GM21786 (cell line): ENCODE results near the gene STRA8.
A peak's percentile ranks its signal among the peaks of the same experiment; 100 is the strongest.
"Not testable (repeated sequence)": the region's sequence is repeated elsewhere in the genome, so short reads cannot be mapped to it uniquely, and the experiment has no call there.

Experiments
- ATAC-seq: cut with Tn5 transposase; IDR thresholded peaks from one replicate; pipeline ENCODE4 v1.9.1; 2021; ENCODE audit not compliant: unreplicated experiment

The STRA8 gene

GRCh38 chr7:135204876-135205275 is 28.8 kb upstream of the STRA8 start:
- ATAC-seq = no peak

- no peak for ATAC-seq
These were observed 27.8 kb upstream of the STRA8 start for GRCh38 chr7:135205850-135206249.

DNA sequence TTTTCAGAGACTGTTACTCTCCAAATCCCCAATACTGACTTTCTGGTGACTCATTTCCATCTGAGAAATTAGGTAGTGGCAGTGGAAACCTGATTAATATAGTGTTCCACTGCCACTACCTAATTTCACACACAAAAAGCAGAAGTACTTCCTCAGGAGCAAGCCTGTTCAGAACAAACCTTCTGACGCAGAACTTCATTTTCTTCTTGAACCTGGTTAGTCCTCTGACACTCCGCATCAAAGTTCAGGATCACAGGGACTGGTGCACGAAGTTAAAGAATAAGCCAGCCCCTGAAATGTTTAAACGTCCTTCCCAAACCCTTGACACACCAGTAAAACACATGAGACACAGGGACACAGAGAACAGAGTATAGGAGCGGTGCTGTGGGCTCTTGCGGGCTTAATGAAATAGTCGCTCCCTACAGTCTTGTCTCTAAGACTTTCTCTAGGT is 26.7 kb upstream of the STRA8 start:
- ATAC-seq = peak; percentile 35

GRCh38 chr7:135207406-135208101 is 26.1 kb upstream of the STRA8 start:
- peak; percentile 20 for ATAC-seq

DNA sequence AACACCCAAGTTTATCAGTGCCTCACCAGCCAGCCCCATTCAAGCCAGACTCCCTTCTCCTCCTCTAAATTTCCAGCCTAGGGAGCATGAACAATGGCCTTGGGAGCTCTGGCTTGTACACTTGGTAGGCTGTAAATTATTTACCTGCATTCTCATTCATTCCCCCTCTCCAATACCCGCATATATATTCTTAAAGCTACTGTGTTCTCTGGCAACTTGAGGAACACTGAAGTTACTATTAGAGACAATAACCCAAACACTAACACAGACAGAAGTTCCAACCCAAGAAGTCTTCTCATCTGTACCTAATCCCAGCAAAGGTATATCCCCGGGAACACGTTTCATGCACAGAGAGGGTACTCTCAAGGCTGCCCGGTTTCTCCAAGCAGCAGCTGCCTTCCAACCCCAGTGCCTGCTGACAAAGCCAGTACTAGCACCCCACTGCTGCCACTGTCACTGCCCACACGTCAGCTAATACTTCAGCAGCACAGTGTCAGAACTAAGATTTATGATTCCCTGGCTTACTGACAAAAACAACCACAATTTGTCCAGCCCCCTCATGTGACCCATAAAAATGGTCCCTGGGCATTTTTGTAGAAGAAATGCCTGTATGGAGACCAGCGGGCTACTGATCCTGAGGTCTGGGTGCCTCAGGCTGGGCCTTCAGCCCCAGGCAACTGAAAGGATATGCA is 25.4 kb upstream of the STRA8 start:
- no peak for ATAC-seq

GRCh38 chr7:135209225-135209834 is 24.3 kb upstream of the STRA8 start:
- ATAC-seq = no peak

GRCh38 chr7:135210888-135211178 is 22.8 kb upstream of the STRA8 start:
- ATAC-seq = peak; percentile 1

DNA sequence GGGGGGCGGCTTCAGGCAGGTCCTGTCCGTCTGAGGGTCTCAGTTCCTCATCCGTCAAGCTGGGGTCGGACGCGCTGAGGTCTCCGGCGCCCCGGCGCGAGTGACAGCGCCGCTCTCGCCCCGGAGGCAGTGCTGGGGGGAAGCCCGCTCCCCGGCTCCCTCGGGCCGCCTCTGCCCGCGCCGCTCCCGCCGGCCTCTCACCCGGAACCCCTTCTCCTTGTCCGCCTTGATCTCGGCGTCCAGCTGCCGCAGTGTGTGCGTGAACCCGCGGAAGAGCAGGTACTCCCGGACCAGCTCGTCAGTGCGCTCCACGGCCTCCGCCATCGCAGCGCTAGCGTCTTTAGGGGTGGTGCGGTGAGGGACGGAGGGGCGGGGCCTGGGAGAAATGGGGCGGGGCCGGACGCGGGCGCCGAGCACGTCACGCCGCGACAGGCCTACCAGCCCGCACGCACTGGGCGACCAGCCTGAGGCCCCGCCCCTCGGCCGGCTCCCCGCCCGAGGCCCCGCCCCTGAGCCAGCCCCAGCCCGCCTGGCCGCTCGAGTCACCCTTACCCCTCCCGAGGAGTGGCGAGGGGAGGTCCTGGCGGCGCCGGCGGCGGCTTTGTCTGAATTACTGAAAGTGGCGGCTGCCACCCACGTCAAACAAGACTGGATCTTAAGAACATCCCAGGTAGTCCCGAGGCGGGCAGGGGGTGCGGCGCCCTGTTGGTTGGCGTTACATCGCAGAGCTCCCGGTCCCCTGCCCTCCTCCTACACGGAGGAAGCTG is 22.3 kb upstream of the STRA8 start, which contains the start of gene WDR91:
Gene WDR91 (minus strand): TSS at position 348 of the 767 bp plus-strand sequence. CDS start 24 bp downstream, at position 324.
- peak; percentile 70 for ATAC-seq

- ATAC-seq = not testable (repeated sequence)
These were observed 21.5 kb upstream of the STRA8 start for GRCh38 chr7:135211946-135212685.

DNA sequence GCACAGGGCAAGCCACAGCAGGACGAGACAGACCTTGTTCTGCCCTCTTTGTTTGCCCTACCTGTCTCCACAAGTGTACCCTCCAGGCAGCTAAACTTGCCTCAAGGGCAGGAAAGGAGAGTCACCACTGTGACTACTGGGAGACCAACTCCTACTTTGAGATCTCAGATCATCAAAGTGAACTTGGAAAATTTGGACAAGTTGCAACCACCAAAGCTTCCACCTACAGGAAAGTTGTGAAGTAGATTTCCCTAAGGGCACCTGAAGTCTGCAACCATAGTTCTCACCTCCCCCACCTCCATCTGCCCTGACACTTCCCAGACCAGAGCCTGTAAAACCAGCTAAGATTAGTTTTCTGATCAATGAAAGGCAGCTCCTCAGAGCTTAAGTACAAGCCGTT is 19.8 kb upstream of the STRA8 start:
- no peak for ATAC-seq

DNA sequence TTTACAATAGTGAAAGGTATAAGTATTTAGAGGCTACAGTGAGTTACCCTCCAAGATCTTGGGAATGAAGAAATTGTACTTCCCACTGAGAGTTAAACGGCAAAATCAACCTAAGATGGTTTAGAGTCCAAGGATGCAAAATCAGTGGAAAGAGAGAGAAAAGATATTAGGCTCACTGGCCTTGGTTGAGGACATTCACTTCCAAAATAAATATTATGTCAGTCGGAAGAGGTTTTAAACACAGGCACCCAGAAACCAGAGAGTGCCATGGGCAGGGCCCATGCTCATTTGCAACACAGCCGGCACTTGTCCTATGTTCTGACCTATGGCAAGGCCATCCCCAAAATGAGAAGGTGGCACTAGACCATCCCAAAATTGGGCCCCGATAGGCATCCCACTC is 18.5 kb upstream of the STRA8 start:
- no peak for ATAC-seq

DNA sequence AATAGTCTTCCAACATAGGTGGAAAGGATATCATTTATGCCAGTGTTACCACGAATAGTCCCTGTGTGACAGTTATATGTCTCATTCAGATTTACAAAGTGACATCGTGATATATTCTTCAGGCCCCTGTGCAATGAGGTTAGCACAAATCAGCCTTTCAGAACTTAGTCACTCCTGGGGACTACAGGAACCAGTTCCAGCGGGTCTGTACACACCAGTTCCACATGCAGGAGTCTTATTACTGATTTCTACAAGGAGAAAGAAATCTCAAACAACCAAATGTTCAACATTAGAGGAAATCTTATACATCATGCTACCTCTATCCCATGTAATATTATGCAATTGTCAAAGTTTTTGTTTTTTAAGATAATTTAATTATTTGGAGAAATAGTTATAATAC is 17.9 kb upstream of the STRA8 start:
- no peak for ATAC-seq

DNA sequence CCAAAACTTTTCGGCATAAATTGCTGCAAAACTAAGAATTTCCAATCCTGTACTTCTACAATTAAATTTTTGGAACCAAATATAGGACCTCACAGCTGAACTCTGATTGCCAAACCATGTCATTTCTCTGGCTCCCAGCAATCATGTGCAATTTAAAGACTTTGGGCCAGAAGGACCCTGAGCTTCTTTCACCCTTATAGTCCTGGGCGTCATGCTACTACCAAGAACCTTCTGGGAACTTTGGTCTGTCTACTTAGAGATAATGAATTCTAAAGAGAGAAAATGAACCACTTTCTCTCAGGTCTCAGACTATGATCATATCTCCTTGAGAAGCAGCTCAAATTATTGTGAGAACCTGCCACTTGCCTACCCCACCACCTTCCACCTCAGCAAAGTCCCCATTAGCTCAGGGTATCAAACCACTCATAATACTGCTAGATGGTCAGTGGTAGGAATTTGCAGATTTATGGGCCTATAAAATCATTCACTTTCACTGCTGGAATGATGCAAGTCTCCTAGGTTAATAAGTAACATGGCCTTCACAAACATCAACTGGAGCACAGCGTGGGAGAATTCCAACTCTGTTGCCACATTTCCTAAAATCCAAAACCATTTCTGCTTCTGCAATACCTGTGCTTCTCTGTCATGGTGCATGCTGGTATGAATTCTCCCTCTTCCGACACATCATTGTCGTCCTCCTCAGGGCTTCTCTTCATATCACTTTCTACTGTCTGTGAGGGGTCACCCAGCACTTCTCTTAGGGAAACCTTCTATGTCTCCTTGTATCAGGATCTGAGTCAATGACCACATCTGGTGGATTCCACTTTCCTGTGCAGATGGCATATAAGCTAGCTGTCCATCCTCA is 15.8 kb upstream of the STRA8 start:
- no peak for ATAC-seq

GRCh38 chr7:135224027-135224426 is 9.6 kb upstream of the STRA8 start:
- ATAC-seq = peak; percentile 60

DNA sequence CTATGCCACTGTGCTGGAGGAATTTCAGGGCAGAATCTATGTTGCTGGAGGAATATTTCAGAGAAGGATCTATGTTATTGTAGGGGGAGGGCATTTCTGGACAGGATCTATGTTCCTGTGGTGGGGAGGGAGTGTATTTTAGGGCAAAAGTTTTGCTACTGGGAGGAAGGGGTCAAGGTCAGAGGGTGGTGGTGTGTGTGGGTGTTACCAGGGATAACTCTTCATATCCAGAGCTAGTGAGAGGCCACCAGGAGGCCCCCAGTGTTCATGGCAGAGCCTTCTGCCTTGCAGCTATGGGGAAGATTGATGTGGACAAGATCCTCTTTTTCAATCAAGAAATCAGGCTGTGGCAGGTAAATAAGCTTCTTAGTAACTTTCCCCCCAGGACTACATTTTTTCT is 2.0 kb upstream of the STRA8 start:
- no peak for ATAC-seq

- ATAC-seq = no peak
These were observed 1.6 kb upstream of the STRA8 start for GRCh38 chr7:135232087-135232486.

DNA sequence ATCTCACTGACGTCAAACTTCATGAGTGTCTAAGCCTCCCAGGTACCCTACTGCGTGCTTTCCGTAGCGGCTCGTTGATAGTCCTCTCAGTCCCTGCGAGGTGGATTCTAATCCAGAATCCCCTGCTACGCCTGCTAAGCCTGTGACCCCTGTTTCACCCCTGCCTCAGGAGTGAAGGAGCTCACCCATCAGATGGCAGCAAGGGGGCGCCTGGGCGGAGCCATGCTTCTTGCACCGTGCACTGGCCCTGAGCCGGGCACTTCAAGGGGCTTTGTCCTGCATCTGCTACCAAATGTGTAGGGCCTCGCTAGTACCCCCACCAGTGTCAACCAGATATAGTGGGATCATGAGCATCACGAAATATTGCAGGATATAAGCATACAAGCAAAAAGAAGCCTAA is 918 bp upstream of the STRA8 start:
- ATAC-seq = no peak

DNA sequence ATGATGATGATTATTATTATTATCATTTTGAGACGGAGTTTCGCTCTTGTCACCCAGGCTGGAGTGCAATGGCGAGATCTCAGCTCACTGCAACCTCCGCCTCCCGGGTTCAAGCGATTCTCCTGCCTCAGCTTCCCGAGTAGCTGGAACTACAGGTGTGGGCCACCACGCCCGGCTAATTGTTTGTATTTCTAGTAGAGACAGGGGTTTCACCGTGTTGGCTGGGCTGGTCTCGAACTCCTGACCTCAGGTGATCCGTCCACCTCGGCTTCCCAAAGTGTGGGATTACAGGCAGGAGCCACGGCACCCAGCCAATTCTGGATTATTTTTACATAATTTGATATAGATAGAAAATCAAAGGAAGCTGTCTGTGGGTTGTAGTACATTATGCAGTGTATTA is 457 bp downstream of the STRA8 start:
- not testable (repeated sequence) for ATAC-seq

DNA sequence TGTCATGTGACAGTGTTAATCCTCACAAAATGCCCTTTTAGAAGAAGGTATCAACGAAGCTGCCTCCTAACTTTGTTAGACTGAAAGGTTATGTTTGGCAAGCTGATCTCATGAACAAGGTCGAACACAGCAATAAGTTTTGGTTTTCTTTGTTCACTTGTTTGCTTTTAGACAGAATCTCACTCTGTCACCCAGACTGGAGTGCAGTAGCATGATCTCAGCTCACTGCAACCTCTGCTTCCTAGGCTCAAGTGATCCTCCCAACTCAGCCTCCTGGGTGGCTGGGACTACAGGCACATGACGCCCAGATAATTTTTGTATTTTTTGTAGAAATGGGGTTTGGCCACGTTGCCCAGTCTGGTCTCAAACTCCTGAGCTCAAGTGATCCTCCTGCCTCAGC is 1.1 kb downstream of the STRA8 start:
- no peak for ATAC-seq

GRCh38 chr7:135235841-135236240 is 2.2 kb downstream of the STRA8 start:
- no peak for ATAC-seq
